Measurements from ENCODE around the gene CTSH. TPM values are rescaled to one million over a fixed set of nuclear protein-coding genes. Genes with fewer than 3 reads are reported as not detected.
"Not testable (repeated sequence)": the region's sequence is repeated elsewhere in the genome, so short reads cannot be mapped to it uniquely, and the experiment has no call there.

The CTSH gene
- total RNA-seq, 1 donor from 2014 or later = 47.1 TPM

GRCh38 chr15:78876954-78877353 is 67.9 kb downstream of the CTSH start:
- H3K4me1 Mint-ChIP-seq (ENCODE audit: low read depth) = peaks cover 52% of the 10 kb centered on the region
- H3K27me3 Mint-ChIP-seq (ENCODE audit: low read depth); DNase-seq (ENCODE audit: low spot score); H3K27ac Mint-ChIP-seq; intact Hi-C loops (cut with micrococcal nuclease); H3K9me3 Mint-ChIP-seq: not testable (repeated sequence)
- peaks cover 54% of the 10 kb centered on the region for H3K36me3 Mint-ChIP-seq (ENCODE audit: low read depth)
- peak overlapping the region; percentile 17 for H3K4me3 Mint-ChIP-seq (ENCODE audit: low read depth)

GRCh38 chr15:78875107-78875914 is 69.5 kb downstream of the CTSH start:
- H3K4me1 Mint-ChIP-seq (ENCODE audit: low read depth) = peaks cover 46% of the 10 kb centered on the region
- no peaks in the 10 kb centered on the region for H3K27me3 Mint-ChIP-seq (ENCODE audit: low read depth)
- DNase-seq (ENCODE audit: low spot score) = no peak
- peak overlapping the region; percentile 97 for H3K4me3 Mint-ChIP-seq (ENCODE audit: low read depth)
- H3K27ac Mint-ChIP-seq = peak overlapping the region; percentile 100
- intact Hi-C loops (cut with micrococcal nuclease) = no loop called here
- no peaks in the 10 kb centered on the region for H3K9me3 Mint-ChIP-seq
- H3K36me3 Mint-ChIP-seq (ENCODE audit: low read depth) = peaks cover 40% of the 10 kb centered on the region

GRCh38 chr15:78873793-78874765 is 70.8 kb downstream of the CTSH start:
- H3K27ac Mint-ChIP-seq = peak overlapping the region; percentile 100
- no peaks in the 10 kb centered on the region for H3K9me3 Mint-ChIP-seq
- no peaks in the 10 kb centered on the region for H3K27me3 Mint-ChIP-seq (ENCODE audit: low read depth)
- H3K4me1 Mint-ChIP-seq (ENCODE audit: low read depth) = peaks cover 37% of the 10 kb centered on the region
- H3K36me3 Mint-ChIP-seq (ENCODE audit: low read depth) = peaks cover 34% of the 10 kb centered on the region
- intact Hi-C loops (cut with micrococcal nuclease) = loop anchor here (1.0 to 5.0 kb wide), 6 partner anchors 14 to 437 kb away; partner anchors contain the start of genes ADAMTS7, IREB2 and PSMA4
- peak overlapping the region; percentile 97 for H3K4me3 Mint-ChIP-seq (ENCODE audit: low read depth)
- peak; percentile 32 for DNase-seq (ENCODE audit: low spot score)

- Mint-ChIP-seq H3K4me1 (ENCODE audit: low read depth) (peaks cover 30% of the 10 kb centered on the region), H3K9me3 (no peaks in the 10 kb centered on the region), H3K27ac (peak overlapping the region; percentile 100), H3K4me3 (ENCODE audit: low read depth) (peak overlapping the region; percentile 97), H3K36me3 (ENCODE audit: low read depth) (peaks cover 27% of the 10 kb centered on the region), H3K27me3 (ENCODE audit: low read depth) (no peaks in the 10 kb centered on the region)
- intact Hi-C loops (cut with micrococcal nuclease) = loop anchor here (1.0 to 5.0 kb wide), 6 partner anchors 13 to 436 kb away; partner anchors contain the start of genes ADAMTS7, IREB2 and PSMA4
- peak; percentile 89 for DNase-seq (ENCODE audit: low spot score)
These were observed 71.7 kb downstream of the CTSH start for GRCh38 chr15:78872972-78873792.

GRCh38 chr15:78872155-78872971 is 72.5 kb downstream of the CTSH start, which contains the start of gene MORF4L1:
Gene MORF4L1, plus strand, starts transcription at chr15:78872890. Its CDS starts 128 bp downstream, at chr15:78873018.
- DNase-seq (ENCODE audit: low spot score) = peak; percentile 96

GRCh38 chr15:78871483-78872127 is 73.2 kb downstream of the CTSH start:
- H3K4me3 Mint-ChIP-seq (ENCODE audit: low read depth) = peak overlapping the region; percentile 77
- not testable (repeated sequence) for H3K9me3 Mint-ChIP-seq; DNase-seq (ENCODE audit: low spot score); H3K27me3 Mint-ChIP-seq (ENCODE audit: low read depth)
- H3K4me1 Mint-ChIP-seq (ENCODE audit: low read depth) = peaks cover 20% of the 10 kb centered on the region
- peak overlapping the region; percentile 81 for H3K27ac Mint-ChIP-seq
- H3K36me3 Mint-ChIP-seq (ENCODE audit: low read depth) = peaks cover 22% of the 10 kb centered on the region
- intact Hi-C loops (cut with micrococcal nuclease) = loop anchor here (2.0 to 5.0 kb wide), 5 partner anchors 59 to 434 kb away; partner anchors contain the start of genes ADAMTS7, IREB2 and PSMA4

More at GRCh38 chr15:78872155-78872971, 72.5 kb downstream of the CTSH start, which contains the start of gene MORF4L1:
- Mint-ChIP-seq H3K27ac (peak within 1 kb of the TSS; percentile 100), H3K36me3 (ENCODE audit: low read depth) (peaks cover 22% of the 10 kb centered on the region), H3K4me1 (ENCODE audit: low read depth) (peaks cover 22% of the 10 kb centered on the region), H3K9me3 (no peaks in the 10 kb centered on the region), H3K4me3 (ENCODE audit: low read depth) (peak within 1 kb of the TSS; percentile 97), H3K27me3 (ENCODE audit: low read depth) (no peaks in the 10 kb centered on the region)
- intact Hi-C loops (cut with micrococcal nuclease) = loop anchor here (2.0 to 5.0 kb wide), 5 partner anchors 60 to 435 kb away; partner anchors contain the start of genes ADAMTS7, IREB2 and PSMA4

Other genes starting within 250 kb of the CTSH start
- gene ADAMTS7, start 133.6 kb downstream of the CTSH start, total RNA-seq = 6.9 and 7.2 TPM in 2 replicates
- 293 and 302 TPM in 2 replicates for gene MORF4L1, start 72.2 kb downstream of the CTSH start, total RNA-seq
- gene RASGRF1, start 145.7 kb upstream of the CTSH start, total RNA-seq = 0.09 TPM in 1 of 2 replicates, not detected in the other

Measured in activated T-helper 2 cell treated with anti-CD3 and anti-CD28 coated beads, Interferon-gamma antibody, Interleukin-2, Interleukin-4, amounts not matched to agents 10 μg/mL and 5 μg/mL and 100 μg/mL, durations not matched to agents 14 hours and 24 hours and 36 hours (primary cell).